Glomerular endothelial cell (primary cell): ENCODE data around the gene PPP1R13L. TPM values are rescaled to one million over a fixed set of nuclear protein-coding genes. Genes with fewer than 3 reads are reported as not detected.

ENCODE experiments used
- DNase-seq: peaks from one replicate; pipeline ENCODE4 v3.0.0-alpha.2; 2011; ENCODE audit warnings: low read depth, low spot score; ENCODE audit errors: extremely low read depth
- total RNA-seq: library from RNA; depleted of rRNA; stranded (reverse); fragments of >200 nt; gene quantifications from 2 replicates; pipeline ENCODE4 v1.2.3, GENCODE V29; 2015

PPP1R13L gene
- total RNA-seq, 1 donor from 2014 or later: 44.6 TPM

- no peak for DNase-seq
Observed at GRCh38 chr19:45368737-45369340, 36.0 kb downstream of the PPP1R13L start.

- no peak for DNase-seq
Observed at GRCh38 chr19:45368127-45368526, 36.7 kb downstream of the PPP1R13L start.

- DNase-seq: no peak
Observed at GRCh38 chr19:45364696-45365095, 40.2 kb downstream of the PPP1R13L start.

DNA sequence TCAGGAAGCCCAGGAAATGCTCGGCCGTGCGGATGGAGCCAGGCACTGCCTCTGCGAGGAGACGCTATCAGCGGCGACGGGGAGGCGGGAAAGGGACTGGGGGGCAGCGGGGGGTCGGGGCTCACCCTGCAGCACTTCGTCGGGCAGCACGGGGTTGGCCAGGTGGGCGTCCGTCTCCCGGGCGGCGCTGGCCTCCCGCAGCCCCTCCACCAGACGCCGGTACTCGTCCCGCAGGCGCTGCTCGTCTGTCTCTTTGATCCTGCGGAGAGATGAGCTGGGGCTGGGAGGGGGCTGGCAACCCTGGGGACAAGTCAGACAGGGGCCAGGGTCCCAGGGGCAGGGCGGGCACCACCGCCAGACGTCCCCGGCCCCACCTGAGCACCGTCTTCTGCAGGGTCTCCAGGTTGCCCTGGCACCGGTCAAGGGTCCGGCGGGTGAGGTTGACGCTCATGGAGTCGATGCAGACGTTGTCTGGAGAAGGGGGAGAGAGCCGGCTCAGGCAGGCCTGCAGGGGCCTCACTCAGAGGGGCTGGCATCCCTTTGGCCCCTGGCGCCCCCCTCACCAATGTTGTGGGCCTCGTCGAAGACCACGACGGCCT, 40.9 kb downstream of the PPP1R13L start:
- no peak for DNase-seq

DNA sequence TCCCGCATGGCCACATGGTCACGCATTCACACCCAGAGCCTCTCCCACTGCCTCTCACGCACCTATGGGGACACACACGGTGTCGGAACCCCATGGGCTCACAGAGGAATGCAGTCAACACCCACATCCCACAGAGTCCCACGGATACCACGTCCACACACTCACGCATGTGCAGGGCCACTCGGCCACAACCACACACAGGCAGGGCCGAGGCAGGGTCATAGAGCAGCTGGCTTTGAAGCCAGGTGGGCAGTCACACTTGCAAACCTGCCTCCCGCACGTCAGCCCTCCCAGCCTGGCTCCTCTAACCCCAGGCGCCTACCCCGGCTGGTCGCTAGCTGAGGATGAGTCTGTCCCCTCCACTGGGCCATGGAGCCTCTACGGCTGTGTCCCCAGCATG, 42.6 kb downstream of the PPP1R13L start:
- no peak for DNase-seq

DNA sequence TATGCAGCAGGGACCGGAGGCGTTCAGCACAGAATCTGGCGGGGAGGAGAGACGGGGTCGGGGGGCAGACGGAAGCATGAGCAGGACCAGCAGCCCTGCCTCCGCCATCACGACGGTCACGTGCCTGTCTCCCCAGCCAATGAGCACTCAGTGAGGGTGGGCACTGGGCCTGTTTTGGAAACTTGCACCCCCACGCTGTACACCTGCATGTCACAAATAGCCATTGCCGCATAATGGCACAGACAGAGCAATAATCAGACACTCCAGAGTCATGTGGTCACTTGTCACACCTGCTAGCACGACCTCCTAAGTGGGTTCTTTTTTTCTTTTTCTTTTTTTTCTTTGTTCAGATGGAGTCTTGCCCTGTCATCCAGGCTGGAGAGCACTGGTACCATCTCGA, 43.3 kb downstream of the PPP1R13L start:
- DNase-seq: no peak

- DNase-seq: no peak
Observed at GRCh38 chr19:45358213-45358792, 46.6 kb downstream of the PPP1R13L start.

GRCh38 chr19:45357445-45357783, 47.5 kb downstream of the PPP1R13L start:
- DNase-seq: no peak

DNA sequence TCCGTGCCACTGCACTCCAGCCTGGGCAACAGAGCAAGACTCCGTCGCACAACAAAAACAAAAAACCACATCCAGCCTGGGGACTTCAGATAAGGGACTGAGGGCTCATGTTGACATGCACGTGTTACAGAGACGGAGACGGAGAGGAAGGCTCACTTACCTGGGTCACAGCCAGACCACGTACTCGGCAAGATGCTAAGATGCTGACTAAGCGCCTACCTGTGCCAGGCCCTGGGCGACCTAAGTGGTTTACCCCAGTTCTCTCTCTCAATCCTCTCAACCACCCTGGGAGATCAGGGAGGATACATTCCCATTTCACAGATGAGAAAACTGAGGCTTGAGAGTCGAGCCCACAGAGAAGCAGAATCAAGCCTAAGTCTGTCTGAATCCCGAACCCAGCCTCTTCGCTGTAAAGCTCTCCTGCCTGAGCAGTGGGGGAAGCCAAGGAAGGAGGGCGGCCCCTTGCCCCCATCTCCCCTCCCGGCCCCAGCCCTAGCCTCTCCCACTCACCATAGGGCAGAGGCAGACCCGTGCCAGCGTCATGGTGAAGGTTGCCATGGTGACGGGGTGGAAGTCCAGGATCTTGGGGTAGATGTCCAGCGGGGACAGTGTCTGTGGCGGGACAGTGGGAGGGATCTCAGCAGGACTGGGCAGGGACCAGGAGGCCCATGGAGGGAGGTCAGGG, 48.0 kb downstream of the PPP1R13L start:
- no peak for DNase-seq

DNA sequence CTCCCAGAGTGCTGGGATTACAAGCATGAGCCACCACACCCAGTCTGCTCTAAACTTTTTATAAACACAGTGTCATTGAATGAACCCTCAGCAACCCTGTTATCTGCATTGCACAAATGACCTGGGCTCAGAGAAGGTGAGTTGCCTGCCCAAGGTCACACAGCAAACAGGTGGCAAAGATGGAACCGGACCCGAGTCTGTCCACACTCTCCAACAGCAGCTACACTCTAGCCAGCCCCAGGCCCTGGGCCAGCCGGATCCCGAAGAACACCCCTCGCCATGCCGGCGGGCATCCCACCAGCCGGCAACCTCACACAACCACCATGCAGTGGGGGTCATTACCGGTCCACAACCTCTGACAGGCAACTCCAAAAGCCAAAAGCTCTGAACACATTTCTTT, 49.0 kb downstream of the PPP1R13L start:
- DNase-seq: no peak

- DNase-seq: no peak
Observed at GRCh38 chr19:45355402-45355801, 49.5 kb downstream of the PPP1R13L start.

- DNase-seq: no peak
Observed at GRCh38 chr19:45354241-45354842, 50.5 kb downstream of the PPP1R13L start.

GRCh38 chr19:45352914-45353796, 51.7 kb downstream of the PPP1R13L start:
- no peak for DNase-seq

DNA sequence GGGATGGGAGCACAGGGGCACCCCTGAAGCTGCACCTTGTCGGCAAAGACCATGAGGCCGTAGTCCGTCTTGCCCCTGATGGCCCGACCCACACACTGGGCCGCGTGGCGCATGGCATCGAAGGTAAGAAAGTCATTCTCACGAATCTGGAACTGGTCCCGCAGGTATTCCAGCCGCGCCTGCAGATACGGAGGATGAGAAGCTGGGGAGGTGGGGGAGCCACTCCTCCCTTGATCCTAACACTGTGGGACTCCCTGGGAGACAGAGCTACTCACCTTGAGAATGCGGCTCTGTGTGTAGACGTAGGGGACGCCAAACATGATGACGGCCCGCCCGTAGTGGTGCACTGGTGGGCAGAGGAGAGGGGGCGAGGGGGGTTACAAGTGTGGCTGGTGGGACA, 52.4 kb downstream of the PPP1R13L start:
- DNase-seq: no peak

GRCh38 chr19:45352062-45352461, 52.8 kb downstream of the PPP1R13L start:
- no peak for DNase-seq

GRCh38 chr19:45351401-45351952, 53.4 kb downstream of the PPP1R13L start:
- DNase-seq: no peak

DNA sequence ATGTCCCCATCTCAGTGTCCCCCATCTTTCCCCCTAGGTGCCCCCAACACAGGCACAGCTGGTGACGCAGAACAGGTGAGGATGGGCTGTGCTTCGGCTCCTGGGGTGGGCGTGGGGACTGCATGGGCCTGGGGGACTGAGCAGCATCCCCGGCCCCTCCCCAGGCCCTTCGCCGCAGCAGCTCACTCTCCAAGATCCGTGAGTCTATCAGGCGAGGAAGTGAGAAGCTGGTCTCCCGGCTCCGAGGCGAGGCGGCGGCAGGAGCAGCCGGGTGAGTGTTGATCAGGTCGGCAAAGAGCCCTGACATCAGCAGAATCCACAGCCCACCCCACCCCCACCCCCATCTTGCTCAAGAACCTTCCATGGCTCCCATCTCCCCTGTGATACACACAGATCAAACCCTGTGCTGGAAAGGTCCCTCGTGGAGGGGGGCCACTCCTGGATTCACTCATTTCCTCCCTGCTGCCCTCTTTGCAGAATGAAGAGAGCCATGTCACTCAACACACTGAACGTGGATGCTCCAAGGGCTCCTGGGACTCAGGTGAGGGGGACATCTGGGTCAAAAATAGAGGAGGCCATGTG, 54.3 kb downstream of the PPP1R13L start:
- no peak for DNase-seq

GRCh38 chr19:45349430-45349941, 55.4 kb downstream of the PPP1R13L start:
- DNase-seq: no peak

- DNase-seq: no peak
Observed at GRCh38 chr19:45349126-45349415, 55.8 kb downstream of the PPP1R13L start.
